Stimulated activated naive CD8-positive, alpha-beta T cell treated with anti-CD3 and anti-CD28 coated beads, Interleukin-15, amount 100 ng/mL, for 72 hours (primary cell): ENCODE results near the gene HYCC1.
"Not testable (repeated sequence)": the region's sequence is repeated elsewhere in the genome, so short reads cannot be mapped to it uniquely, and the experiment has no call there.

Experiments
- ATAC-seq: fragments of 150-1000 bp; cut with Tn5 transposase; 2 replicates; pipeline ENCODE4 v1.10.0; 2021; ENCODE audit warnings: mild to moderate bottlenecking, moderate library complexity
- DNase-seq, 2 donors: peaks; one replicate each; pipeline ENCODE4 v3.0.0; 2021 to 2022
- H3K27ac Mint-ChIP-seq, 2 donors: one replicate each; pipeline ENCODE4 v1.8.0; 2022; ENCODE audit warnings: mild to moderate bottlenecking in 2 of 2, mixed read lengths in 2 of 2, moderate library complexity in 2 of 2
- H3K27me3 Mint-ChIP-seq: one replicate; pipeline ENCODE4 v1.8.0; 2022; ENCODE audit warnings: mixed read lengths
- H3K4me1 Mint-ChIP-seq: one replicate; pipeline ENCODE4 v1.8.0; 2022; ENCODE audit warnings: mild to moderate bottlenecking, mixed read lengths
- H3K4me3 Mint-ChIP-seq, 2 donors: one replicate each; pipeline ENCODE4 v1.8.0; 2022; ENCODE audit warnings: mild to moderate bottlenecking in 2 of 2, mixed read lengths in 2 of 2, moderate library complexity in 1 of 2
- H3K9me3 Mint-ChIP-seq, 2 donors: one replicate each; pipeline ENCODE4 v1.8.0; 2022; ENCODE audit warnings: mixed read lengths in 2 of 2

The HYCC1 gene

GRCh38 chr7:22974636-22975035 lies 39.3 kb downstream of the HYCC1 start:
- H3K27ac Mint-ChIP-seq, ATAC-seq, DNase-seq, H3K27me3 Mint-ChIP-seq, H3K4me1 Mint-ChIP-seq, H3K9me3 Mint-ChIP-seq, H3K4me3 Mint-ChIP-seq: not testable (repeated sequence)

GRCh38 chr7:22972207-22972606 lies 41.7 kb downstream of the HYCC1 start:
- DNase-seq (no peak), ATAC-seq (no peak)
- no peak overlapping the region for H3K27ac Mint-ChIP-seq
- no peaks in the 10 kb centered on the region for H3K4me1 Mint-ChIP-seq
- no peaks in the 10 kb centered on the region for H3K9me3 Mint-ChIP-seq
- H3K4me3 Mint-ChIP-seq, result no peak overlapping the region
- no peaks in the 10 kb centered on the region for H3K27me3 Mint-ChIP-seq

GRCh38 chr7:22969010-22969431 lies 44.9 kb downstream of the HYCC1 start:
- no peaks in the 10 kb centered on the region for H3K27me3 Mint-ChIP-seq
- no peak overlapping the region for H3K27ac Mint-ChIP-seq
- DNase-seq (no peak), ATAC-seq (no peak)
- H3K9me3 Mint-ChIP-seq, result no peaks in the 10 kb centered on the region
- no peaks in the 10 kb centered on the region for H3K4me1 Mint-ChIP-seq
- no peak overlapping the region for H3K4me3 Mint-ChIP-seq
